Embryonic facial prominence (tissue), 1 donor: ENCODE results near the gene AGPAT4.
"Not testable (repeated sequence)": the region's sequence is repeated elsewhere in the genome, so short reads cannot be mapped to it uniquely, and the experiment has no call there.

ENCODE experiments used
- DNase-seq: peaks from one replicate; pipeline ENCODE4 v3.0.0-alpha.2; 2016; ENCODE audit errors: extremely low spot score

The AGPAT4 gene

GRCh38 chr6:161227004-161227960 is 46.6 kb downstream of the AGPAT4 start:
- DNase-seq, result no peak

- no peak for DNase-seq
Measured at GRCh38 chr6:161226009-161226964, 47.6 kb downstream of the AGPAT4 start.

GRCh38 chr6:161225681-161226008 is 48.2 kb downstream of the AGPAT4 start:
- no peak for DNase-seq

- DNase-seq, result not testable (repeated sequence)
Measured at GRCh38 chr6:161224951-161225680, 48.7 kb downstream of the AGPAT4 start.

- DNase-seq, result no peak
Measured at GRCh38 chr6:161223646-161224045, 50.2 kb downstream of the AGPAT4 start.

- no peak for DNase-seq
Measured at GRCh38 chr6:161222706-161223234, 51.1 kb downstream of the AGPAT4 start.

- DNase-seq, result no peak
Measured at GRCh38 chr6:161220346-161220745, 53.5 kb downstream of the AGPAT4 start.

GRCh38 chr6:161219680-161220079 is 54.2 kb downstream of the AGPAT4 start:
- no peak for DNase-seq

GRCh38 chr6:161218222-161218621 is 55.6 kb downstream of the AGPAT4 start:
- no peak for DNase-seq

GRCh38 chr6:161217628-161218027 is 56.2 kb downstream of the AGPAT4 start:
- DNase-seq, result no peak

- no peak for DNase-seq
Measured at GRCh38 chr6:161216616-161217205, 57.1 kb downstream of the AGPAT4 start.

- DNase-seq, result no peak
Measured at GRCh38 chr6:161215876-161216615, 57.8 kb downstream of the AGPAT4 start.

- no peak for DNase-seq
Measured at GRCh38 chr6:161215193-161215592, 58.7 kb downstream of the AGPAT4 start.

GRCh38 chr6:161214722-161215121 is 59.1 kb downstream of the AGPAT4 start:
- DNase-seq, result no peak

GRCh38 chr6:161212902-161213301 is 61.0 kb downstream of the AGPAT4 start:
- no peak for DNase-seq

GRCh38 chr6:161211380-161212035 is 62.4 kb downstream of the AGPAT4 start:
- DNase-seq, result no peak

GRCh38 chr6:161210857-161211256 is 63.0 kb downstream of the AGPAT4 start:
- DNase-seq, result no peak

GRCh38 chr6:161207200-161207599 is 66.7 kb downstream of the AGPAT4 start:
- no peak for DNase-seq

- no peak for DNase-seq
Measured at GRCh38 chr6:161204866-161205557, 68.8 kb downstream of the AGPAT4 start.
